ENCODE measurements around the gene SARNP.
A peak's percentile ranks its signal among the peaks of the same experiment; 100 is the strongest.
"Not testable (repeated sequence)": the region's sequence is repeated elsewhere in the genome, so short reads cannot be mapped to it uniquely, and the experiment has no call there.

The SARNP gene

DNA sequence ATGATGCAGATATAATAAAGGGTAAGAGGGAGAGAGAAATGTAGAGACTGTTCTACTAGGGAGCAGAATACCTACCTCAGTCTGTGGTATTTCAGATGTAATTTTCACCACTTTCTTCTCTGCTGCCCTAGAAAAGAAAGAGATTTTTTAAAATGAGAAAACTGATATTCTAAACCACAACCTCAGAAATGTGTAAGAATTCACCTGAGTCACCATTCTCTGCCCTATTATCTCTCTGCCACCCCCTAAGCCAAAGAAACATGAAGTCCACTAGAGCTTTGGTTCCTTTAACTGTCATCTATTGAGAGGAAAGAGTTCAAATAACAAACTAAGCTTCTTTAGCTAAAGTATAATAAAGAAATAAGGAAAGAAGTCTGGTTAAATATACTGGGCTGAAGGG, 21.6 kb downstream of the SARNP start:
- DNase-seq, result no peak

DNA sequence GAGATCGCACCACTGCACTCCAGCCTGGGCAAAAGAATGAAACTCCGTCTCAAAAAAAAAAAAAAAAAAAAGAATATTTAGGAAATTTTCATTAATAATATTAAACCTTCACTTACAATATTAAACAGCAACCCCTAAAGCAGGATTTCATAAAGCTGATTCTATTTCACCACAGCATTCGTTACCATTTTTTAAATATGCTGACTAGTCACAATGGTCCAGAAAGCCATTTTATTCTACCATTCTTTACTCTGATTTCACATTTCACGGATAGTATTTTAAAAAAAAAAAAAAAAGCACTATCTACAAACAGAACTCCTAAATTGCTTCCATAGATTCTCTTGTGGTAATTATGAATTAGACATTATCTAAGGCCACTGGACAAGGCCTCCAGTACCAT, 27.6 kb downstream of the SARNP start:
- no peak for DNase-seq

DNA sequence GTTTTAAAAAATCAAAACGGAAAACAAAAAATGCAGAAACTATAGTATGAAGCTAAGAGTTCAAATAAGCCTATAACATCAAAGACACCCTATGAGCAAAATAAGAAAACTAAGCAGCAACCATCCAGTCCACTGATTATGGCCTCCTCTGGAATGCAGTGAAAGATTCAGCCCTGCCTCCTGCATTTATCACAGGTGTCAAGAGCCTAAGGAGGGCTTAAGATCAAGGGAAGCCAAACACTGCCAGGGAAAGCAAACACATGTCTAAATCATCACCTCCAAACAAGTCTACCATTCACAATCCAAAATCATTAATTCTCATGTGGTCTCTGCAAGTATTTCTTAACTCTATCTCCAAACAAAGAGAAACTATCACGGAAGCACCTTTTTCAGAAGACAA, 28.4 kb downstream of the SARNP start:
- DNase-seq, result no peak

DNA sequence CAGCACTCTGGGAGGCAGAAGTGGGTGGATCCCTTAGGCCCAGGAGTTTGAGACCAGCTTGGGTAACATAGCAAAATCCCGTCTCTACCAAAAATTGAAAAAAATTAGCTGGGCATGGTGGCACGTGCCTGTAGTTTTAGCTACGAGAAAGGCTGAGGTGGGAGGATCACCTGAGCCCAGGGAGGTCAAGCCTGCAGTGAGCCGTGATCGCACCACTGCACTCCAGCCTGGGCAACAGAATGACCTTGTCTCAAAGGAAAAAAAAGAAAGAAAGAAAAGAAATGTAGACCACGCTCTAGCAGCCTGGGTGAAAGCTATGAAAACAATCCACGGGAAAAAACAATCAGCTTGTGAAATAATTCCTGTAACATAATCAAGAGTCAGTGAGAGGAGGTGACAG, 29.0 kb downstream of the SARNP start:
- no peak for DNase-seq

DNA sequence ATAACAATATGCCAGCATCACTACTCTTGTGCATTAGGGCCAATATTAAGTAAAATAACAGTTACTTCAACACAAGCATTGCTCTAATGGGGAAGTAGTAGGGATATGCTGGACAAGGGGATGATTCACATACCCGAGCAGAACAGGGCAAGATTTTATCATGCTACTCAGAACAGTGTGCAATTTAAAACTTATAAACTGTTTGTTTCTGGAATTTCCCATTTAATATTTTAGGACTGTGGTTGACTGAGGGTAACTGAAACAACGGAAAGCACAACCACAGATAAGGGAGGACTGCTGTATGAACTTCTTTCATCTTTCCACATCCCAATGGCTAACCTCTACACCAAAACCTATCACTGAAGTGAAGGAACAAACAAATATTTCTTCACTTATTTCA, 36.8 kb downstream of the SARNP start:
- peak; percentile 35 to 59 for DNase-seq

DNA sequence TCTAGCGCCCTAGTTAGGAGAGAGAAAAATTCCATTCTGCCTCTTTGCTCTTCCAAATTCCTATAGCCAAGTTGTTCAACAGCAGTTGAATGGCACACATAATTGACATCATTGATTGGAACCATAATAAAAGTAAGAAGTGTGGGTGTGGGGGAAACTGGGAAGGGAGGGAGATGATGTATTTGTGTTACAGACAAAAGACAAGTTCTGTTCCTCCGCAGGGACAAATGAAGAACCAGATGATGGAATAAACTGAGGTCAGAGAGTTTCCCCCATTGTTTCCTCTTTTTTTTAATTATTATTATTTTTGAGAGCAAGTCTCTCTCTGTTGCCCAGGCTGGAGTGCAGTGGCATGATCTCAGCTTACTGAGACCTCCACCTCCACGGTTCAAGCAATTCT, 39.7 kb downstream of the SARNP start:
- DNase-seq, result peak; percentile 41 to 49

DNA sequence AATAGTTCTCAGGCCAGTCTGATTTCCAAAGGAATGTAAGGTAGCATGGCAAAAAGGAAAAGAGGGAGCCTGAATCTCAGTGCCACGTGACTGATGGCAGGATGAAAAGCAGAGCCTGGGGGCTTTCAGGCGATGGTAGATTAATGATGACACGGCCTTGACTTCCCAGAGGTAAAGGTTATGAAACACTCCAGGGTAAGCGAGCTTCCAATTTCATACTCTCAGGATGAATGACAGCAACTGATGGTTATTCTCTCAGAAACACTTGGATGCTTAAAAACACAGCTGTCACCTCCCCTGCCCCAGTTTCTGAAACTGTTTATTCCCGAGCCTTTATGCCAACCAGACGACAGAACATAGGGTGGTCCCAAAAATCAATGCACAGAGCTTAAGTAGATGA, 45.8 kb downstream of the SARNP start:
- no peak for DNase-seq

DNA sequence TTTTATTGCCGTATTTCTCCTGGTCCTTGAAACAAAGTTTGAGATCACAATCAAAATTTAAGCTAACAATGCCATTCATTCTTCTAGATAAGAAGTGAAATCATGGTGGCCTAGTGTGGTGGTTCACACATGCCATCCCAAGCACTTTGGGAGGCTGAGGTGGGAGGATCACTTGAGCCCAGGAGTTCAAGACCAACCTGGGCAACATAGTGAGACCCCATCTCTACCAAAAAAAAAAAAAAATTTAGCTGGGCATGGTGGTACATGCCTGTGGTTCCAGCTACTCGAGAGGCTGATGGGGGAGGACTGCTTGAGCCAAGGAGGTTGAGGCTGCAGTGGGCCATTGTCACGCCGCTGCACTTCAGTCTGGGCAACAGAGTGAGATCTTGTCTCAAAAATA, 50.4 kb downstream of the SARNP start:
- DNase-seq, result no peak

DNA sequence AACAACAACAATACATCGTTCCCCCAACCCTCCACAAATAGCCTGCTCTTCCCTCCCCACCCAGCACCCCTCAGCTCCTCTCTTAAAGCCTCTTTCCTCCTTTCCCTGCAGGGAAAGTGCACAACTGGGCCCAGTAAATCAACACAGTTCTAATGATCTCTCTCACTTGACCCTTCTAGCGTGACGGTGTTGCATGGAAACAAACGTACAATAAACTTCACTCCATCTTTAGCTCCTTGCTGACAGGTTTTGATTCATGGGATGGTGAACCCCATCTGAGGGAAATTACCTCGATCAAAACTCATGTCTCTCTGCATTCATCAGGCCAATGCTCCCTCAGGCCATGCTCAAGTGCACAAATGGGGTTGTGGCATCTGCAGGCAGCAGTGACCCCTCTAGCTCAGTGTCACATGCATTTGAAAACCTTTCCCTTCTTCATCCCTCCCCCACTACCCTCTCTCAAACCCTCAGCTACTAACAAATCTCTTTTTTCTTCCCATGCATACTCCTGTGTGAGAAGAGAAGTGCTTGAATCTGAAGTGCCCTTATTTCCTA, 51.7 kb downstream of the SARNP start:
- DNase-seq, result no peak

DNA sequence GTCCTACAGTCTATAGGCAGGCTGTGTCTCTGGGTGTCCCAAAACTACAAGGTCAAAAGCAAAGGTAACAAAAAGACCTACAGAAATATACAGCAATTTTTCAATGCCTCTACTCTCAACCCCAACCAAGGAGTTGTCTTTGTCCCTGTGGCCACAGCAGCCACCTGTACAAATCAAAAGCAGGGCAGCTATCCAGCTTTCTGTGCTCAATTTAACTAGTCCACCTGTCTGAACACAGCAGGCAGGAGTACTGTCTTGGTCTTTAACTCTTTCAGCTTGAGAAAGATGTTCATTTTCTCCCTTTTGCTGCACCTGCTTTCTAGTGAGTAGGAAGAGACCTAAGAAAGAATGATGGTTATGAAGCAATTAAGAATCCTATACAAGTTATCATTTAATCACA, 54.9 kb downstream of the SARNP start:
- DNase-seq, result no peak

DNA sequence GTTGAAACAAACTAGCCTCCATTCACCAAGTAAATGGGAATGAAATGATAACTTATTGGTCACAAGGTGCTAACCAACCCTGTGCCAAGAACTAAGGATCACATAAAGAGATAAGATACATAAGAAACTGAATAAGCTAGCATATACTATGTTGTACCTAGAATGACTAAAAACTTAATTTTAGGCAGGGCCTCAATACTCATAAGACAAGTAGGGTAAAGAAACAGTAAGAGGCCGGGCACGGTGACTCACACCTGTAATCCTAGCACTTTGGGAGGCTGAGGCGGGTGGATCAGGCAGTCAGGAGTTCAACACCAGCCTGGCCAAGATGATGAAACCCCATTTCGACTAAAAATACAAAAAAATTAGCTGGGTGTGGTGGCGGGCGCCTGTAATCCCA, 56.9 kb downstream of the SARNP start:
- DNase-seq, result no peak

DNA sequence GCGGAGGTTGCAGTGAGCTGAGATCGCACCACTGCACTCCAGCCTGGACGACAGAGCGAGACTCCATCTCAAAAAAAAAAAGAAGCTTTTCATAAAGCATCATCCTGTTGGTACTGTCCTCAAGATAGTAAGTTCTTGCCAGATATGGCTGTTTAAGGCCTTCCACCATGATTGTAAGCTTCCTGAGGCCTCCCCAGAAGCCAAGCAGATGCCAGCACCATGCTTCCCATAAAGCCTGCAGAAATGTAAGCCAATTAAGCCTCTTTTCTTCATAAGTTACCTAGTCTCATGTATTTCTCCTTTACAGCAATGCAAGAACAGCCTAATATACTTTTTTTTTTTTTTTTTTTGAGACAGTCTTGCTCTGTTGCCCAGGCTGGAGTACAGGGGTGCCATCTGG, 58.9 kb downstream of the SARNP start:
- DNase-seq, result not testable (repeated sequence)

DNA sequence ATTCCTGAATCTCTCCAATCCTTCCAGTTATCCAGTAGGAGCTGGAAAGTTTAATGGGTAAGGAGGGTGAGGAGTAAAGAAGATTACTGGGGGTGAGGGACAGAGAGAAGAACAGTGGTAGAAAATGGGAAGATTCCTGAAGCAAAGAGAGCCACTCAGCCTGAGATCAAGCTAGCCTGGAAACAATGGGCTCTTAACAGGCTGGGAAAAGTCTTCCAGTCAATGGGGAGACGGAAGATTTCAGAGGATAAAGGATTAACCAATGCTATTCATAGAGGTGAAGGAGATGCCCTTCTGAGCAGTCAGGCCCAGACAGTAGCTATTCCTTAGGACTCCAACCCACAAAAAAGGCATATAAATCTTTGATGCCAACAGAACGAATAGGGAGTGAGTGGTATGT, 59.8 kb downstream of the SARNP start:
- no peak for DNase-seq

DNA sequence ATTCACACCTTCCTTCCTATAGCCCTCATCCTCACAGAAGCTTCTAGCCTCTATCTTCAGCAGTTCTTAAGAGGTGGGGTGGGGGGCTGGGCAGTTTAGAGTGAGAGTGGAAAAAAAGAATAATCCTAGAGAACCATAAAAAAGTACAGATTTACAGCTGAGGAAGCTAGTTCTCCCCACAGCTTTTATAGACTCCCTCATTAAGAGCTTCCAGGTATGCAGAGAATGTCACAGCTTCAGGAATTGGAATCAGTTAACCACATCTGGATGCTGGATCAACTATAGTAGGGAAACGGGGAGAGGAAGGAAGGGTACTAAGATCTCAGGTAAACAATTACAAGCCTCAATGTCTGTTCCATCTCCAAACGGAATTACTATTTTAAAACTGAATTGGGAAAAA, 62.3 kb downstream of the SARNP start:
- no peak for DNase-seq

DNA sequence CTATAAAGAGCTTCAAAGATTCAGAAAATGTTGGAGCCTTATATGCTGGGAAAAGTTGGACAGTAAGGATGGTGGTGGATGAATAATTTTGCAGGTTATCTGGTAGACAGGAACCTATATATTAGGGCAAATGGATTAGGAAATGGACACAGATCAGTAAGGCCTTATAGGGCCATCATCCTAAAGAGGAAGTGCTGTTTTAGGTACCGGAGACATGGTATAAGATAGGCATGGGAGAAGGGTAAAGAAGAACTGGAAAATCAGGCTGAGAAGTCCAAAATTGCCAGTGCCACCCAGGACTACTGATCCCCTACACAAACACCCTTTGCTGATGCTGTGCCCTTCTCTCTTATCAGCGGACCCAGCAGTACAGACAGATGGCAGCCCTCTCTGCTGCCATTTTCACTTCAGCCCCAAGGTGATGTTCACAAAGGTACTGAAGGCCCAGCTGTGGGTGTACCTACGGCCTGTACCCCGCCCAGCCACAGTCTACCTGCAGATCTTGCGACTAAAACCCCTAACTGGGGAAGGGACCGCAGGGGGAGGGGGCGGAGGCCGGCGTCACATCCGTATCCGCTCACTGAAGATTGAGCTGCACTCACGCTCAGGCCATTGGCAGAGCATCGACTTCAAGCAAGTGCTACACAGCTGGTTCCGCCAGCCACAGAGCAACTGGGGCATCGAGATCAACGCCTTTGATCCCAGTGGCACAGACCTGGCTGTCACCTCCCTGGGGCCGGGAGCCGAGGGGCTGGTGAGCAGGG, 69.1 kb downstream of the SARNP start:
- no peak for DNase-seq

DNA sequence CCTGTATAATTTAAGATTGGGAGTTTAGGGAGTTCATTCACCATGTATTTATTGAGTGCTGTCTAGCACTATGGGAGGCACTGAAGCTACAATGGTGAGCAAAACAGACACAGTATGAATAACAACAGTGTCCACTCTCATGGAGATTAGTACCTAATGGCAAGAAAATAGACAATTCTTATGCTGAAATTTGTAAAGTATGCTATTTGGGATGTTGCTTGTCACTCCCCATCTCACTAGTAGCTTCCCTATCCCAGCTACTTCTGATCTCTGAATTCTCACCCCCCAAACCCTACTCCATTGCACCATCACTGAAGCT, 70.7 kb downstream of the SARNP start:
- no peak for DNase-seq

DNA sequence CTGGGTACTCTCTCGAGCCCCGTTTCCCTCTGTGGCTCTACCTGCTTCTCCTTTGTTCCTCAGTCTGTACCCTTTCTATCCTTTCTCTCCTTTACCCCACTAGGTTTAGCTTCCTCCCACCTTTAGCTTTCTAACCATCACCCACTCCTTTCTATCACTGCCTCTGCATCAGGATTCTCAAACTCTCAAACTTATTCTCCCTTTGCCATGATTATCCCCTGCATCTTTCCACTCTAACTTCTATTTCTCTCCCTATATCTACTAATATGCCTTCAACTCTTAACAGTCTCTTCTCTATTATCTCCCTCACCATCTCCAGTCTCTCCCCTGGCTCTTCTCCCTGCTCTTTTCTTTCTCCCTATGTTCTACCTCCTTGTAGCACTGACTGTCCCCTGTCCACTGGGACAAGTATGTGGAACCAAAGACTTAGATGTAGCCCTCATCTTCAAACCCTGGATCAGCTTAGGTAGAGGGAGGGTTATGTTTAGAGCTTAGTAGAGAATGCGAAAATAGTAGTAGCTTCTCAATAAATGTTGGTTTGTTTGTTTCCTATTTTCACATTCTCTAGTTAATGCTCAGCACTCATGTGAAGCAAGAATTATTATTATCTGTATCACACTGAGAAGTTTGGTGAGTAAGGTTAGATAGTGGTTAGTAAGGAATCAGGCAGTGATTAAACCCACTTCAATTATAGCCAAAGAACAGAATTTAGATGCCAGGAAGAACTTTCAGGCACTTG, 71.2 kb downstream of the SARNP start:
- DNase-seq, result no peak

DNA sequence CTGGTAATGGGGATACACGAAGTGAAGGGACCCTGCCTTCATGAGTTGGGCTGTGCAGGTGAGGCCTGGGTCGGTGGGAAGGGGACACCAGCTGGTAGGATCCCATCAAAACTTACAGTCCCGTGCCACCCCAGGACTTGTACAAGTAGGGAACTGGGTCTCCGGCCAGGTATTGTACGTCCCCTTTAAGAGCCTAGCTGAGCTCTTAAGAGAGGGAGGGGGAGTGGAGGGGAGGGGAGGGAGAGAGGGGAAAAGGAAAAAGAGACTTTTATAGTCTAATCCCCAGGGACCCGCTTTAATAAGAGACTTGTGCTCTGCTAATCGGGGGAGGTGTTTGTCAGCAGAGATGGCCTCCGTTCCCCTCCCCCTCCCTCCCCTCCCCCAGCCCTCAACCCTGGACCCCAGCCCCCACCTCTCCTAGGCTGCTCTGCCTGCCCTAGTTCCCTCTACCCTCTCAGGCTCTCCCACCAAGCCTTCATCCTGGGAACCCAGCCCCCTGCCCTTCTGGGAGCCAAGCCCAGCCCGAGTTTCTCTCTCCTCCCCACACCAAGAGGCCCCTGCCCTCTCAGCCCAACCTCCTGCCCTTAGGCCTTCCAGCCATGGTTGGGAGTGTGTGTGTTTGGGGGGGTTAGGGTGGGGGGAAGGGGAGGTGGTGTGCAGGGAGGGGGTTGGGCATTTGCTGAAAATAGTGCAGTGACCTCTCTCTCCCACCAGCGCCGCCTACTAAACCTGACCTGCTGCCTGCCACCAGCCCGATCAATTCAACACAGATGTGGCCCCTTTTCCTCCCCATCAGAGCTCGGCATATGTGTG, 72.0 kb downstream of the SARNP start:
- no peak for DNase-seq

DNA sequence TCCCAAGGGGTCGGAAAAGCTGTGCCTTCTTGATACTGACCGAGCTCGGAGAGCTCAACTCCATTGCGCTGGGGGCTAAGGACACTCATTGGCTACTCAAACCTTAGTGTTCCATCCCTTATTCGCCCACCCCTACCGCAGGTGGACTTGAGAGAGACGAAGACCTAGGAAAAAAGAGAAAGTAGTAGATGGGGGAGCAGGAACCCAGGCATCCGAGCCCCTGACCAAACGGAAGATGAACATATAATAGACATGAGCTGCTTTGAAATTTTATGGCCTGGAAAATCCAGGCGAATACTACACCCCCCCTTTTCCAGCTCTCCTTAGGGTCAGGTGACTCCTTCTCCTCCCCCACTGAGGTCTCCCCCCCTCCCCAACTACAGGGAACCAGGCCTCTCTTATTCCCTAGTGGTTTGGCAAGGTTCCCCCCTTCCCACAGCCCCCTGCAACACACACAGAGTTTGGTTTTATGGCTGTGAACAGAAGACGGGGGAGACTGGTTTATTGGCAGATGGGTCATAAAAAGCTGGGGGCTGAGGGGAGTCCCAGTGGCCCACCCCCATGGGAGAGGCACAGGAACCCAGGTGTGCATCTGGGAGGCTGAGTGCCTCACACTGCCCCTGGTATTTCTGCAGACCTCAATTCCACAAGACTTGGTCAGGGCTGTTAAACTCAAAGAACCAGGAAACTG, 73.0 kb downstream of the SARNP start:
- DNase-seq, result no peak

DNA sequence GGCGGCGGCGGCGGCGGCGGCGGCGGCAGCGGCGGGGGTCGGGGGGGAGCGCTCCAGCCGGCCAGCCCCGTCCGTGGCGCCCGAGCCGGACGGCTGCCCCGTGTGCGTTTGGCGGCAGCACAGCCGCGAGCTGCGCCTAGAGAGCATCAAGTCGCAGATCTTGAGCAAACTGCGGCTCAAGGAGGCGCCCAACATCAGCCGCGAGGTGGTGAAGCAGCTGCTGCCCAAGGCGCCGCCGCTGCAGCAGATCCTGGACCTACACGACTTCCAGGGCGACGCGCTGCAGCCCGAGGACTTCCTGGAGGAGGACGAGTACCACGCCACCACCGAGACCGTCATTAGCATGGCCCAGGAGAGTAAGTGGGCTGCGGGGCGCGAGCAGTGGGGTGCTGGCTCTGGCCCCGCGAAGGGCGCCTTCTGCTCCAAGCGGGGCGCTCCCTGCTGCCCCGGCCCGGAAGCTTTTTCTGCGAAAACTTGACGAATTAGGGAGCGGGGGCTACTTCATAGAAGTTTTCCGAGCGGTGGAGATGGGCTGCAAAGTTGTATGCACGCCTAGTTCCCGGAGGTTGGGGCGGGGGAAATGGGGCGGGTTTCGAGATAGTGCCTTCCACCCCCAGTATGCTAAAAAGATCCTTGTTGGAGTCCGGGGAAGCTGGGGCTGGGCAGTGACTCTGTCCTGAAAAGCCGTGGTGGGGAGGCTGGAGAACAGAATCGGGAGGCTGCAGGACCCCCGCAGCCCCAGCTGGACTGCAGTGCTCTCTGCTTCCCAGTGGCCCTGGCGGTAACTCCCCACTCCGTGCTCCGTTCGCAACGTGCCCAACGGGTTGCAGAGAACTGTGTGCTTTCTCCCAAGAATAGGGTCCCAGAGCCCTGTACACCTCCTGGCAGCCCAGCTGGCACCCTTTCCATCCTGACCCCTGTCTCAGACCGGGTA, 73.9 kb downstream of the SARNP start:
- DNase-seq, result peak; percentile 51 to 67

DNA sequence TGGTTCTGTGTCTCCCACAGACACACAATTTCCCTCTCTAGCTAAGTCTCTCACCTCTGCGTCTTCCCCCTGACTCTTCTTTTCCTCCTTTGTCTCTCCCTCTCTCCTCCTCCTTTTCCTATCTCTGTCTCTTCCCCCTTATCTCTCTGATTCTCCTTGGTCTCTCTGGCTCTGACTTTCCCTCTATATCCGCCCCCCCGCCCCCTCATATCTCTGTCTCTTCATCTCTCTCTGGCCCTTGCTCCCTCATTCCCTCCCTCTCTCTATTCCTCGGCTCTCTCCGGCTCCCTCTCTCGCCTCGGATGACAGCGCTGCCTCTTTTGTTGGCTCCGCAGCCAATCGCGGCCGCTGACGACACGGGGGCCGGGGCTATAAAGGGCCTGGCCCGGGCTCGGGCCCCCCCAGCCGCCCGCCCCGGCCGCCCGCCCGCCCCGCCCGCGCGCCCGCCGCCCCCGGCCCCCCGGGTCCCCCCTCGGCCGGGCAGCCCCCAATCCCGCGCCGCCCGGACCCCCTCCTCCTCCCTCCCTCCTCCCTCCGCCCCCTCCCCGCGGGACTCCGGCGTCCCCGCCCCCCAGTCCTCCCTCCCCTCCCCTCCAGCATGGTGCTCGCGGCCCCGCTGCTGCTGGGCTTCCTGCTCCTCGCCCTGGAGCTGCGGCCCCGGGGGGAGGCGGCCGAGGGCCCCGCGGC, 74.7 kb downstream of the SARNP start, which contains the start of gene GDF11:
TSS of gene GDF11 (plus strand) at position 404 of the 687 bp plus-strand sequence. CDS start at position 599, 195 bp downstream.
- DNase-seq, result no peak
